Measurements from ENCODE around the gene SUFU.

- TF ChIP-seq EZH2 (IDR thresholded peaks at IDR 0.05; ENCODE audit: borderline replicate concordance, insufficient read depth, low read depth, low read length, poor library complexity, severe bottlenecking) = no peak
- TF ChIP-seq, protein P1, sequence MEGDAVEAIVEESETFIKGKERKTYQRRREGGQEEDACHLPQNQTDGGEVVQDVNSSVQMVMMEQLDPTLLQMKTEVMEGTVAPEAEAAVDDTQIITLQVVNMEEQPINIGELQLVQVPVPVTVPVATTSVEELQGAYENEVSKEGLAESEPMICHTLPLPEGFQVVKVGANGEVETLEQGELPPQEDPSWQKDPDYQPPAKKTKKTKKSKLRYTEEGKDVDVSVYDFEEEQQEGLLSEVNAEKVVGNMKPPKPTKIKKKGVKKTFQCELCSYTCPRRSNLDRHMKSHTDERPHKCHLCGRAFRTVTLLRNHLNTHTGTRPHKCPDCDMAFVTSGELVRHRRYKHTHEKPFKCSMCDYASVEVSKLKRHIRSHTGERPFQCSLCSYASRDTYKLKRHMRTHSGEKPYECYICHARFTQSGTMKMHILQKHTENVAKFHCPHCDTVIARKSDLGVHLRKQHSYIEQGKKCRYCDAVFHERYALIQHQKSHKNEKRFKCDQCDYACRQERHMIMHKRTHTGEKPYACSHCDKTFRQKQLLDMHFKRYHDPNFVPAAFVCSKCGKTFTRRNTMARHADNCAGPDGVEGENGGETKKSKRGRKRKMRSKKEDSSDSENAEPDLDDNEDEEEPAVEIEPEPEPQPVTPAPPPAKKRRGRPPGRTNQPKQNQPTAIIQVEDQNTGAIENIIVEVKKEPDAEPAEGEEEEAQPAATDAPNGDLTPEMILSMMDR (IDR thresholded peaks at IDR 0.05) = no peak
Measured at GRCh38 chr10:102632394-102633111, 128.8 kb downstream of the SUFU start.

Data from B cell (primary cell).